Non-pigmented ciliary epithelial cell (primary cell): ENCODE measurements around the gene HSPG2.
"Not testable (repeated sequence)": the region's sequence is repeated elsewhere in the genome, so short reads cannot be mapped to it uniquely, and the experiment has no call there.

Source experiments
- DNase-seq: peaks from one replicate; pipeline ENCODE4 v3.0.0-alpha.2; 2010; ENCODE audit warnings: low read depth

Gene HSPG2

GRCh38 chr1:21783679-21784603, 153.2 kb downstream of the HSPG2 start:
- DNase-seq, result peak; percentile 47

GRCh38 chr1:21782868-21783678, 154.0 kb downstream of the HSPG2 start, which contains the start of gene USP48:
Gene USP48 (minus strand): TSS chr1:21783149. CDS start chr1:21782957, 192 bp downstream.
- peak; percentile 87 for DNase-seq

GRCh38 chr1:21782349-21782867, 154.7 kb downstream of the HSPG2 start:
- DNase-seq, result no peak

GRCh38 chr1:21781815-21782348, 155.2 kb downstream of the HSPG2 start:
- DNase-seq, result no peak

- no peak for DNase-seq
Measured at GRCh38 chr1:21779613-21780521, 157.2 kb downstream of the HSPG2 start.

- no peak for DNase-seq
Measured at GRCh38 chr1:21778405-21778727, 158.7 kb downstream of the HSPG2 start.

GRCh38 chr1:21776925-21777324, 160.2 kb downstream of the HSPG2 start:
- not testable (repeated sequence) for DNase-seq

- DNase-seq, result no peak
Measured at GRCh38 chr1:21775985-21776562, 161.0 kb downstream of the HSPG2 start.

- no peak for DNase-seq
Measured at GRCh38 chr1:21775550-21775914, 161.6 kb downstream of the HSPG2 start.

GRCh38 chr1:21774835-21775549, 162.1 kb downstream of the HSPG2 start:
- no peak for DNase-seq

- no peak for DNase-seq
Measured at GRCh38 chr1:21773585-21773984, 163.5 kb downstream of the HSPG2 start.
